A673 (cell line): ENCODE data around the gene CAPZA2. TPM values are rescaled to one million over a fixed set of nuclear protein-coding genes. Genes with fewer than 3 reads are reported as not detected.

Experiments
- BruUV-seq: library from RNA; stranded (reverse); fragments of 400-500 nt; replicated peaks from 2 replicates; lab custom pipeline; 2021; lab: Mats Ljungman, UMichigan
- CTCF ChIA-PET: fragments of 300-600 bp; sonication (Branson Sonifier 250); formaldehyde crosslinking; loops from one replicate; lab custom pipeline; 2022; ENCODE audit warnings: antibody characterized with exemption; lab: Charles Lee
- POLR2A ChIA-PET: fragments of 300-600 bp; sonication (Branson Sonifier 250); formaldehyde crosslinking; loops from one replicate; lab custom pipeline; 2022; ENCODE audit warnings: antibody characterized with exemption; ENCODE audit not compliant: low non-redundant PET; lab: Charles Lee
- DNase-seq: peaks from one replicate; pipeline ENCODE4 v3.0.0-alpha.2; 2015; ENCODE audit warnings: low spot score
- H3K27ac ChIP-seq: fragments of 200-600 bp; sonication (generic); 2 replicates; pipeline ENCODE4 v1.5.1; 2016; ENCODE audit warnings: mixed run types, low read depth, mild to moderate bottlenecking, mixed read lengths, antibody characterized with exemption, low read length; ENCODE audit not compliant: poor library complexity, severe bottlenecking
- H3K27me3 ChIP-seq: fragments of 200-600 bp; sonication (generic); replicated peaks from 2 replicates; pipeline ENCODE4 v1.6.1; 2017; ENCODE audit warnings: mixed run types, low read depth, mild to moderate bottlenecking, mixed read lengths, antibody characterized with exemption, low read length; ENCODE audit not compliant: insufficient read depth, poor library complexity
- H3K36me3 ChIP-seq: fragments of 200-600 bp; sonication (generic); 2 replicates; pipeline ENCODE4 v1.6.1; 2016; ENCODE audit warnings: mixed run types, mild to moderate bottlenecking, mixed read lengths, antibody characterized with exemption, low read length; ENCODE audit not compliant: insufficient read depth, poor library complexity, severe bottlenecking
- H3K4me1 ChIP-seq: fragments of 200-600 bp; sonication (generic); 2 replicates; pipeline ENCODE4 v1.6.1; 2017; ENCODE audit warnings: mixed run types, mild to moderate bottlenecking, mixed read lengths, antibody characterized with exemption, low read length; ENCODE audit not compliant: insufficient read depth, poor library complexity, severe bottlenecking
- H3K4me3 ChIP-seq: fragments of 200-600 bp; sonication (generic); 2 replicates; pipeline ENCODE4 v1.5.1; 2016; ENCODE audit warnings: low read depth, mixed run types, mild to moderate bottlenecking, mixed read lengths, low read length; ENCODE audit not compliant: poor library complexity, severe bottlenecking
- H3K9me3 ChIP-seq: fragments of 200-600 bp; sonication (generic); 2 replicates; pipeline ENCODE4 v1.6.1; 2016; ENCODE audit warnings: mixed run types, low read depth, mild to moderate bottlenecking, mixed read lengths, antibody characterized with exemption, low read length; ENCODE audit not compliant: poor library complexity, severe bottlenecking
- EZH2 ChIP-seq: fragments of 200-600 bp; sonication (generic); IDR thresholded peaks from 2 replicates; pipeline ENCODE4 v1.6.1; 2017; ENCODE audit warnings: borderline replicate concordance, low read depth, mild to moderate bottlenecking, mixed read lengths, antibody characterized with exemption, low read length; ENCODE audit not compliant: poor library complexity, severe bottlenecking
- intact Hi-C: fragments of 100-400 bp; cut with micrococcal nuclease; formaldehyde crosslinking; loops from one replicate; pipeline ENCODE4 v1.10.0; 2022; ENCODE audit not compliant: unreplicated experiment
- total RNA-seq: library from RNA; stranded (reverse); gene quantifications from 2 replicates; pipeline ENCODE4 v1.2.3, GENCODE V29; 2021
- TF ChIP-seq, protein P1 (sequence below): fragments of 300-800, 200-600 bp; sonication (generic); conservative IDR thresholded peaks from 2 replicates; pipeline ENCODE4 v1.5.1; 2017; ENCODE audit warnings: low read depth, mild to moderate bottlenecking, antibody characterized with exemption, low read length, moderate library complexity, mixed read lengths

The CAPZA2 gene
- total RNA-seq, 1 experiment from 2014 or later: 118 TPM

DNA sequence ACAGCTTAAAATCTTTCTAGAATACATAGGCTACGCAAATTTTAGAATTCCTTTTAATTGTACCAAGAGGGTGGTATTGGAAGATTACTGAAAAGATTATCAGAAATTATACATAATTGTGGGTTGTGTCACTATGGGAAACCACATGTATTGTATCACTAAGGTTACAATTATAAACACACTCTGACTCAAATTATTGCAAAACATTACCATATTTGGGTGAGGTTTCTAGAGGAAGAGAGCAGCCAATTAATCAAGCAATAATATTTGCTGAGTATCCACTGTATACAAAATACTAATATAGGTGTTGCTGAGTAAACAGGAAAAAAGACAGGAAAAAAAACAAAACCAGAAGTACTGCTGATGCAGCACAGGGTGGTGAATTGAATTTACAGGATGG, 3.1 kb upstream of the CAPZA2 start:
- no TSS peak for BruUV-seq
- H3K4me3 ChIP-seq: no peak overlapping the region
- TF ChIP-seq, protein P1, sequence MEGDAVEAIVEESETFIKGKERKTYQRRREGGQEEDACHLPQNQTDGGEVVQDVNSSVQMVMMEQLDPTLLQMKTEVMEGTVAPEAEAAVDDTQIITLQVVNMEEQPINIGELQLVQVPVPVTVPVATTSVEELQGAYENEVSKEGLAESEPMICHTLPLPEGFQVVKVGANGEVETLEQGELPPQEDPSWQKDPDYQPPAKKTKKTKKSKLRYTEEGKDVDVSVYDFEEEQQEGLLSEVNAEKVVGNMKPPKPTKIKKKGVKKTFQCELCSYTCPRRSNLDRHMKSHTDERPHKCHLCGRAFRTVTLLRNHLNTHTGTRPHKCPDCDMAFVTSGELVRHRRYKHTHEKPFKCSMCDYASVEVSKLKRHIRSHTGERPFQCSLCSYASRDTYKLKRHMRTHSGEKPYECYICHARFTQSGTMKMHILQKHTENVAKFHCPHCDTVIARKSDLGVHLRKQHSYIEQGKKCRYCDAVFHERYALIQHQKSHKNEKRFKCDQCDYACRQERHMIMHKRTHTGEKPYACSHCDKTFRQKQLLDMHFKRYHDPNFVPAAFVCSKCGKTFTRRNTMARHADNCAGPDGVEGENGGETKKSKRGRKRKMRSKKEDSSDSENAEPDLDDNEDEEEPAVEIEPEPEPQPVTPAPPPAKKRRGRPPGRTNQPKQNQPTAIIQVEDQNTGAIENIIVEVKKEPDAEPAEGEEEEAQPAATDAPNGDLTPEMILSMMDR: no peak
- no peak for TF ChIP-seq EZH2
- peaks cover 8% of the 10 kb centered on the region for H3K4me1 ChIP-seq
- DNase-seq: no peak
- intact Hi-C loops: no loop called here
- POLR2A ChIA-PET: interaction anchor here (0.7 kb wide), 1 partner anchor 257 kb away, joined by 5 read pairs; no protein-coding TSS in a partner anchor
- no peaks in the 10 kb centered on the region for H3K27me3 ChIP-seq
- no peaks in the 10 kb centered on the region for H3K36me3 ChIP-seq
- no peak overlapping the region for H3K27ac ChIP-seq
- CTCF ChIA-PET: no interaction called here
- no peaks in the 10 kb centered on the region for H3K9me3 ChIP-seq

DNA sequence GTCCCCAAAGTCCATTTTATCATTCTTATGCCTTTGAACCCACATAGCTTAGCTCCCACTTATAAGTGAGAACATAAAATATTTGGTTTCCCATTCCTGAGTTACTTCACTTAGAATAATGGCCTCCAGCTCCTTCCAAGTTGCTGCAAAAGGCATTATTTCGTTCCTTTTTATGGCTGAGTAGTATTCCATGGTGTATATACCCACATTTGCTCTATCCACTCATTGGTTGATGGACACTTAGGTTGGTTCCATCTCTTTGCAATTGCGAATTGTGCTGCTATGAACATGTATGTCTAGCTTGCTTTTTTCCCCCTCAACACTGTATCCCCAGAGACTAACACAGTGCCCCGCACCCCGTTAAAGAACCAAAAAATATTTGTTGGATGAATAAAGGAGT, 670 bp upstream of the CAPZA2 start:
- BruUV-seq: no TSS peak
- Histone ChIP-seq H3K27me3 (no peaks in the 10 kb centered on the region), H3K36me3 (no peaks in the 10 kb centered on the region), H3K9me3 (no peaks in the 10 kb centered on the region), H3K4me3 (no peak overlapping the region), H3K27ac (no peak overlapping the region), H3K4me1 (peaks cover 8% of the 10 kb centered on the region)
- intact Hi-C loops: no loop called here
- ChIA-PET POLR2A (interaction anchor here (0.7 kb wide), 1 partner anchor 19 kb away, joined by 3 read pairs; no protein-coding TSS in a partner anchor), CTCF (no interaction called here)
- TF ChIP-seq EZH2: no peak
- TF ChIP-seq, protein P1: no peak
- no peak for DNase-seq

- Histone ChIP-seq H3K4me1 (peaks cover 12% of the 10 kb centered on the region), H3K4me3 (peak overlapping the region; percentile 91), H3K27ac (peak overlapping the region; percentile 90), H3K27me3 (no peaks in the 10 kb centered on the region), H3K36me3 (no peaks in the 10 kb centered on the region), H3K9me3 (no peaks in the 10 kb centered on the region)
- TF ChIP-seq, protein P1: no peak
- no peak for TF ChIP-seq EZH2
- ChIA-PET CTCF (no interaction called here), POLR2A (no interaction called here)
- peak; percentile 33 for DNase-seq
- no TSS peak for BruUV-seq
- intact Hi-C loops: no loop called here
Observed at GRCh38 chr7:116862951-116863670, 724 bp downstream of the CAPZA2 start.
